ENCODE data around the gene SHC3.

DNA sequence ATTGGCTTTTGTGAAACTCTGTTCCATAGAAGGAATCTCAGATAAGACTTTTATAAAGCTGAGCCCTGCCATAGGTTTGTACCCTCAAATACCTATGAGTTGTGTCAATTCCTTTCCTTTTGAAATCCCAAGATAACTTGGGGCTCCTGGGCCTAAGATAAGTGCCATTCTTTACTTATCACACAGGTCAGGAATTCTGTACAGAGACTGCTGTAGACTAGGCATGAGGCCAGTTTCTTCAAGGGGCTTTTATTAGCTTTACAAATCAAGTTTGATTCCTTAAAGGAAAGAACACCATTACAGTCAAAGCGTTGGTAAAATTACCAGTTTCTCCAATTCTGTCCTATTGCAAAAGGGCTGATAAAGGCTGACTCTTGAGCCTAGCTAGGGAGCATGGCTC lies 39.2 kb downstream of the SHC3 start:
- no peak for TF ChIP-seq EZH2 (IDR thresholded peaks at IDR 0.05; ENCODE audit: insufficient read depth, poor library complexity, severe bottlenecking)
- no peak for TF ChIP-seq EZH2phosphoT487 (IDR thresholded peaks at IDR 0.05; ENCODE audit: insufficient read depth, low read depth)
